Left ventricle myocardium inferior (tissue), 1 donor: ENCODE data around the gene USH2A. TPM values are rescaled to one million over a fixed set of nuclear protein-coding genes. Genes with fewer than 3 reads are reported as not detected.

ENCODE experiments used
- DNase-seq: peaks from one replicate; pipeline ENCODE4 v3.0.0-alpha.2; 2020
- H3K27ac ChIP-seq: fragments of 200-600 bp; replicated peaks from 2 replicates; pipeline ENCODE4 v1.8.0; 2021
- H3K27me3 ChIP-seq: fragments of 200-600 bp; 2 replicates; pipeline ENCODE4 v1.8.0; 2021; ENCODE audit warnings: low read depth
- H3K36me3 ChIP-seq: fragments of 200-600 bp; 2 replicates; pipeline ENCODE4 v1.8.0; 2021
- H3K4me1 ChIP-seq: fragments of 200-600 bp; 2 replicates; pipeline ENCODE4 v1.8.0; 2021
- H3K4me3 ChIP-seq: fragments of 200-600 bp; 2 replicates; pipeline ENCODE4 v1.8.0; 2021; ENCODE audit warnings: mild to moderate bottlenecking, moderate library complexity
- H3K9me3 ChIP-seq: fragments of 200-600 bp; replicated peaks from 2 replicates; pipeline ENCODE4 v1.8.0; 2021
- intact Hi-C: fragments of 100-400 bp; cut with micrococcal nuclease; formaldehyde crosslinking; loops from one replicate; pipeline ENCODE4 v1.11.0; 2022
- total RNA-seq: library from RNA; stranded (reverse); fragmentation: NEBNext Ultra II Directional; extraction: Animal tissue kit (Norgen Biotek cat#: 25700); gene quantifications from one replicate; pipeline ENCODE4 v1.2.1, GENCODE V29; 2021
- TF ChIP-seq, protein P1 (sequence below): fragments of 200-600 bp; IDR thresholded peaks from 2 replicates; pipeline ENCODE4 v1.8.0; 2021; ENCODE audit warnings: antibody characterized with exemption, mild to moderate bottlenecking, borderline replicate concordance
- donor health status: DM: no; HTN: yes; CAD: no; lungs with severe emphysema.

Gene USH2A
- total RNA-seq, 1 donor from 2014 or later = 3.6 TPM

DNA sequence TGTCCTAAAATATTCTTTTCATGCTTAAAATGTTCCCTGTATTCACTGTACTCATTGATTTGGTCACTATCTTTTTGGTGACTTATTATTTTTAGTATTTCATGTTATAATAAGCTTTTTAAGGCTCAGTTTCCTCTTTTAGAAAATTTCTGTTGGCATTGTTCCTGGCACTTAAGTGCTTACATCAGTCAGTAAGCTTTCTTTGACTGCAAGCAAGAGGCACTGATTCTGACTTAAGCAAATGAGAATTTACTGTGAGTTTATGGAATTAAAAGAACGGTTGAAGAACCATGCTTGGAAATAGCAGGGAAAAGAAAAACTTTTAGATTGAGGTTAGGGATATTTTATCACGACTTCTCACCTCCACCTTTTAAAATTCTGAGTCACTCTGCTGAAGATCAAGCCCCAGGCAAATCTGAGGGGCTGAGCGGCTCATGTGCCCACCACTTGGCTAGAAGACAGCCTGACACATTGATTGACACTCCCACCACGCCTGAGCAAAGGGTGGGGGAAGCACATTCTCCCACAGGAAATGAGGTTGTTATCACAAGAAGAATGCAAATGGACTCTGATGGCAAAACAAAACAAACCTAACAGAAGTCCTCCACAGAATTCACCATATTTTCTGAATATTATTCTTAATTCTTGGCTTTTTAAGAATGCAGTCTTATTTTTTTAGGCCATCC lies 753.3 kb downstream of the USH2A start:
- intact Hi-C loops = no loop called here
- Histone ChIP-seq H3K36me3 (no peaks in the 10 kb centered on the region), H3K9me3 (no peaks in the 10 kb centered on the region), H3K4me1 (no peaks in the 10 kb centered on the region), H3K27me3 (no peaks in the 10 kb centered on the region), H3K4me3 (no peak overlapping the region), H3K27ac (no peak overlapping the region)
- TF ChIP-seq, protein P1, sequence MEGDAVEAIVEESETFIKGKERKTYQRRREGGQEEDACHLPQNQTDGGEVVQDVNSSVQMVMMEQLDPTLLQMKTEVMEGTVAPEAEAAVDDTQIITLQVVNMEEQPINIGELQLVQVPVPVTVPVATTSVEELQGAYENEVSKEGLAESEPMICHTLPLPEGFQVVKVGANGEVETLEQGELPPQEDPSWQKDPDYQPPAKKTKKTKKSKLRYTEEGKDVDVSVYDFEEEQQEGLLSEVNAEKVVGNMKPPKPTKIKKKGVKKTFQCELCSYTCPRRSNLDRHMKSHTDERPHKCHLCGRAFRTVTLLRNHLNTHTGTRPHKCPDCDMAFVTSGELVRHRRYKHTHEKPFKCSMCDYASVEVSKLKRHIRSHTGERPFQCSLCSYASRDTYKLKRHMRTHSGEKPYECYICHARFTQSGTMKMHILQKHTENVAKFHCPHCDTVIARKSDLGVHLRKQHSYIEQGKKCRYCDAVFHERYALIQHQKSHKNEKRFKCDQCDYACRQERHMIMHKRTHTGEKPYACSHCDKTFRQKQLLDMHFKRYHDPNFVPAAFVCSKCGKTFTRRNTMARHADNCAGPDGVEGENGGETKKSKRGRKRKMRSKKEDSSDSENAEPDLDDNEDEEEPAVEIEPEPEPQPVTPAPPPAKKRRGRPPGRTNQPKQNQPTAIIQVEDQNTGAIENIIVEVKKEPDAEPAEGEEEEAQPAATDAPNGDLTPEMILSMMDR = no peak
- DNase-seq = no peak

DNA sequence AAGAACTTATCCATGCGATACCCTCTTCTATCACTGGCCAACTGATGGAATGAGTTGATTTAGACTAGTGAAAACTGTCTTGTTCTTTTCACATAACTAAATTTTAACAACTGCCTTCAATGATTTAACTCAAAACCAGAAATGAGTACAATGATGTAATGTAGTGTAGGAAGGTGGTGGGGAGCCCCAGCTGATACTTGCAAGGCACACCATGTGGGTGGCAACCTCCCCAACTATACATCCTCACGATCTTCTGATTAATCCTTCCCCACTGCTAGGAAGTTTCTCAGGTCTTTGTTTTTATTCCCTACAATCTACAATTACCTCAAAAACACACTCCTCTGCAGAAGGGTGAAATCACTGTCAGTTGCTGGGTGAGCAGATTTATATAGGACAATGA lies 755.5 kb downstream of the USH2A start:
- intact Hi-C loops = no loop called here
- Histone ChIP-seq H3K9me3 (no peaks in the 10 kb centered on the region), H3K27ac (no peak overlapping the region), H3K4me3 (no peak overlapping the region), H3K4me1 (no peaks in the 10 kb centered on the region), H3K36me3 (no peaks in the 10 kb centered on the region), H3K27me3 (no peaks in the 10 kb centered on the region)
- DNase-seq = no peak
- TF ChIP-seq, protein P1 = no peak

DNA sequence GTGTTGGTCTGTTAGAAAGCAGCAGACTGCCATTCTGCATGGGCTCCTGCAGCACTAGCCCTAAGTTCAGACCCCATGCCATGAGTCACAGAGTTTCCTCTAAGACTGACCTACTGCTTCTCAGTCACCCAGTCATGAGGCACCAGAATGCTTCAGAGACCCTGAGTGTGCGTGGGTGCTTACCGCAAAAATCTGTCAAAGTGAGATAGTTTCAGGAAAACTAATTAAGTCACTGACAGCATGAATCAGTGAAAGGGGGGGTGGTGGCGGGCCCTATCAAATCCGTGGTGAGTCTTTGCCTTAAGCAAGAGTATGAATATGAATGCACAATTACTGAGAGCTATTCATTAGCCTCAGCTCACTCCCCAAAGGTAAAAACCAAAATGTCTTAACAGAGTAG lies 758.0 kb downstream of the USH2A start:
- Histone ChIP-seq H3K27ac (no peak overlapping the region), H3K4me3 (no peak overlapping the region), H3K36me3 (no peaks in the 10 kb centered on the region), H3K9me3 (no peaks in the 10 kb centered on the region), H3K27me3 (no peaks in the 10 kb centered on the region), H3K4me1 (no peaks in the 10 kb centered on the region)
- TF ChIP-seq, protein P1 = no peak
- intact Hi-C loops = no loop called here
- DNase-seq = no peak

DNA sequence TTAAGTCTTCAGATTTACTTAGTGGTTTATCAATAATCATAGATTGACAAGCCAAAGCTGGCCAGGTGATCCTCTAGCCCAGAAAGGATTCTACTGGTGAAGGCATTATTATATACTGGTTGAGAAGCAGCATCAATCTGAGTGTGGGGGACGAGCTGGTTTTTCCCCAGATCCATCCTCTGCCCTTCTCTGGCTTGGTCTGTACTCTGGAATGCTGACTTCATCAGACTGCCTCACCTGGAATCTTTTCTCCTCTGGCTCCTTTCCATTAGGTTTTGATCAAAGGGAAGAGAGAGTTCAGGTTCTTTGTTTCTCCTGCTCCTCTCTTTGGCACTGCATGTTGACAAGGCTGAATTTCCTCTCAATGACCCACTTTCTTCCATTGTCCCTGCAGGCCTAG lies 762.2 kb downstream of the USH2A start:
- Histone ChIP-seq H3K4me1 (no peaks in the 10 kb centered on the region), H3K9me3 (no peaks in the 10 kb centered on the region), H3K27ac (no peak overlapping the region), H3K27me3 (no peaks in the 10 kb centered on the region), H3K36me3 (no peaks in the 10 kb centered on the region), H3K4me3 (no peak overlapping the region)
- intact Hi-C loops = no loop called here
- TF ChIP-seq, protein P1 = no peak
- no peak for DNase-seq

DNA sequence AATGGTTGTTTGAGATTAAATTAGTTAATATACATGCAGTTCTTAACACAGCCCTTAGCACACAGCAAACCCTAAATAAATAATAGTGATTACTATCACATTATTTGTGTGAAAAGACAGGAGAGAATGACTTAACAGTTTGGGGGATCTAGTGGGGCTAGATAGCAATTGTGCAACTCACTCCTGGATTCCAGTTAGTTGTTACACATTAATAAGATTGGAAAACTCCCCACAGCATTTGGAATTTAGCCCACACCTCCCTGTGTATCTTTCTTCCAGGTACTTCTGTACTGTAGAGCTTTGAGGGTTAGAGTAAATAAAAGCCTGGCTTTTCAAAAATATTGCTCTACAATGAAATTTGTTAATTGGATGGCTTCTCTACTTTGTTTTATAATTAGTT lies 763.0 kb downstream of the USH2A start:
- Histone ChIP-seq H3K4me1 (no peaks in the 10 kb centered on the region), H3K9me3 (no peaks in the 10 kb centered on the region), H3K27ac (no peak overlapping the region), H3K27me3 (no peaks in the 10 kb centered on the region), H3K4me3 (no peak overlapping the region), H3K36me3 (no peaks in the 10 kb centered on the region)
- TF ChIP-seq, protein P1 = no peak
- intact Hi-C loops = no loop called here
- DNase-seq = no peak
